Stimulated activated CD4-positive, alpha-beta T cell treated with anti-CD3 and anti-CD28 coated beads, Interleukin-4, amount 100 ng/mL, for 1 hour (primary cell): ENCODE data around the gene TSC1.

ENCODE experiments used
- DNase-seq: peaks from one replicate; pipeline ENCODE4 v3.0.0-alpha.2; 2020

The TSC1 gene

DNA sequence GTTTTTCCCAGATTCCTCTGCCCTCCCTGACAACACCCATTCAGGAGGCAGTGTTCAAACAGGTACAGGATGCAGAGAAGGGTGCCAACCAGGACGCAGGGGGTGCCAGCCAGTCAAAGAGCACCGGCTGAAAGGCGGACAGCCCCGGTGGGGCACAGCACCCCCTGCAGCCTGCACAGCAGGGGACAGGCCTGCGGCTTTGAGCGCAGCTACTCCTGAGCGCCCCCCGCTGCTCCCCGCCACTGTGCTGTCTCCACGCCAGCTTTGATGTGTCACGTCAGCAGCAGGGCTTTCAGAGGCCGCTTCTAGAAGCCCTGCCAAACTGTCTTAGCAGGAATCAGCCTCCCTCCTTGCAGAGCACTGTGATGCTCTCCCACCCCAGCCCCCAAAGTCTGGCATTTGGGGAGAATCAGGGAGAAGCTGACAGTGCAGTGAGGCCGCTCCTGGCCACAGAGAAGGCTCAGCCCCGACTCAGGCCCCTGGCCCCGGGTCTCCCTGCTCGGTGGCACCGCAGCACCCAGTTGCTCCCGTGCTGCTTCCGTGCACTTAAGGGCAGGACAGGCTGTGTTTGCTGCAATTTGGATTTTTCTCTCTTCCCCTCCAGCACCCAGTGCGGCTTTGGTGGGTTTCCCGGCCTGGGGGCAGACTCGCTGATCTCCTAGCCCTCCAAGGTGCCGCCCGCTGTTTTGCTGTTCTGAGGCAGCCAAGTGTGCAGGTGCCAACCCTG, 86.6 kb downstream of the TSC1 start:
- DNase-seq: no peak

DNA sequence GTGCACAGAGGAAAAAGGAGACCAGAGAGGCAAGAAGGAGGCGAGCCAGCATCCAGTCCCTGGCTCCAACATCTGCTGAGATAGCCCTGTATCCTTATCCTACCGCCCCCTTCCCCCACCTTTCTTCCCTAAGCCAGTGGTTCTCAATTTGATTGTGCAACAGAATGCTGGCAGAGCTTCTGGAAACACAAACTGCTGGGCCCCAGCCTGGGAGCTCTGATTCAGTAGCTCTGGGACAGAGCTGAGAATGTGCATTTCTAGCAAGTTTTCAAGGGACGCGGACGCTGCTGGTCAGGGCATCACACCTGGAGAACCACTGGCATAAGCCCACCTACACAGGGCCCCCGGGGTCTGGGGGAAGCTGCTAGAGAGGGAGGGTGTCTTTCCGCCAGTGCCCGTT, 87.4 kb downstream of the TSC1 start:
- no peak for DNase-seq

- DNase-seq: no peak
Observed at GRCh38 chr9:132855904-132856303, 88.5 kb downstream of the TSC1 start.

DNA sequence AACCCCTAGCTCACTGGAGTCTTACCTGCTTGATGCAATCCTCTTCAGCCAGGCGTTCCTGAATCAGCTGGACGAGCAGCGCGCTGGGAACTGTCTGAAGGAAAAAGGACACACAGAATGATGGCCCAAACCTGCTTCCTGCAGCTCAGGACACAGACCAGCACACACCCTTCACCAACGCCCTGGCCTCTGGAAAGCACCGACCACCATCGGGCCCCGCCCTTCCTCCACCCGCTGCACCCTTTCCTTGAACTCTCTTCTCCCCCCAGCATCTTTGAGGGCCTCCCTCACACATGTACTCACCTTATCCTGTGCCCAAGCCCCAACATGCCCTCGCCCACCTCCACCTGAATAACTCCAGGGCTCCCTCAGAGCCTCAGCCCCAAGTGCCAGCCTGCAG, 89.6 kb downstream of the TSC1 start:
- DNase-seq: no peak

GRCh38 chr9:132853482-132853881, 90.9 kb downstream of the TSC1 start:
- DNase-seq: no peak

DNA sequence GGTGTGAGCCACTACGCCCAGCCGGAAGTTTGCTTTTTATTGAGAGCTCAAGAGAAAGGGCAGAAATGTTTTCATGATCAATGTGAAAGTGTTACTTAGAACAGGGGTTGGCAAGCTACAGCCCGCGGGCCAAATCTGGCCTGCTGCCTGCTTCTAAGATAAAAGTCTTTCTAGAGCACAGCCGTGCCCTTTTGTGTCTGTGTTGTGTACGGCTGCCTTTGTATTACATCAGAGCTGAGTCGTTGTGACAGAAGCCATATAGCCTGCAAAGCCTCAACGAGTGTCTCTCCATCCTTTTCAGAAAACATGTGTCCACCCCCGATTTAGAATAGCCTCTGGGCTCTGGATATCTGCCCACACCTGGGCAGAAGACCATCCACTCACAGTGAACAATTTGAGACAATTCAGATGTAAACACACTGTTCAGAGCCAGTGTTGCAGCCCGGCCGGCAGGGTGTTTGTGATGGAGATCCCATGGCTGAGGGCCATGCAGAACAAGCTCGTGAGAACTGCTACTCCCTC, 95.2 kb downstream of the TSC1 start:
- peak; percentile 5 for DNase-seq

DNA sequence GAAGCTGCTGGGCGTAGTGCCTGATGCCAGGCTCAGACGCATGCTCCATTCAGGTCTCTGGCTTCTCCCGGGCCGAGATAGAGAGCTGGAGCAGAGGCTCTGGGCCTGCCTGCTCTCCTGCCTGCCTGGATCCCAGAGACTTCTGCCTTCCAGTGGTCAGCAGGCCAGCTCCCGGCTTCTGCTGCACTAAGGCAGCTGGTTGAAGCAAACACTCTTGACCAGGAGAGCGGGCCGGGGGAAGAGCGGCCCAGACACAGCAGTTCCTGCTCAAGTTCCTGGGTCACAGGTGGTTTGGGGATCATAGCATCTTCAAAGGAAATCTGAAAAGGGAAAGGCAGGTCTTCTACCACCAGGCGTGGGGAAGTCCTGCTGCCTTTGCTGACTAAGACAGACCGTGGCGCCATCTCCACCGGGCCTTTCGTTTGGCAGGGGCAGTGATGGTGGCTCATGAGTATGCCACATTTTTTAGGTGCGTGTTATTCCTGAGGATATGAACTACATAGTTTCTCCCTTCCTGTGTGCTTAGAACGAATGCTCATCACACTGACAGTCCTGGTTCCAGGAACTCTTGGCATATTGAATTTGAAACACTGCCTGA, 97.4 kb downstream of the TSC1 start:
- no peak for DNase-seq

DNA sequence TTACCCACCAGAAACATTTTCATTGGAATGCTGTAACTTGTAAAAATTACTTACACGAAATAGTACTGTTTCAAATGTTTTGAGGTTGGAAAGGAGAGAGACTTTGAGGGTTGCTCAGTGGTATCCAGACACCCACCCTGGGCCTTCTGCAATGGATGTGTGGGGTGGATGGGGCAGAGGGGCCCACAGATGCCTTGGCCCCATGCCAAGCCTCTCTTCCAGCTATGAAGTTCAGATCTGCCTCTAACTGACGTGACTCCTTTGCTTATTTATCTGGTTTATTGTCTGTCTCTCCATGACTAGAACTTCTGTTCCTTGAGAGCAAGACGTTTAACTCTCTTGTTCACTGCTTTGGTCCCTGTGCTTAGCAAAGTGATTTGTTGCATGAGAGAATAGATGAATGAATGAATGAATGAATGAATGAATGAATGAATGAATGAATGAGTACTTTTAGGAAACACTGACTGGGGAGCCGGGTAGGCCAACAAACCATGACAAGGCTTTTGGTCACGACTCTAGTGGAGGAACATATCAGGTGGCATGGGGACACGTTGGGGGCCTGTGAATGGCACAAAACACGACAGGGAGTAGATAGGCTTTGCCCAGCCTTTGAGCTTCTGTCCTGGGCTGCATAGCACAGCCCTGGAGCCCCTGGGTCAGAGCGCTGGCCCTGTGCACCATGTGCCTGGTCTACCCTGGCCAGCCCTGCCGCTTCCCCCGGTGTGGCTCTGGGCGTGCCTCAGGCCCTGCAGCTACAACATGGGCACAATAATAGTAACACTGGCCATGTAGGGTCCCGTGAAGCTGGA, 98.1 kb downstream of the TSC1 start:
- DNase-seq: no peak

GRCh38 chr9:132842124-132843044, 102.0 kb downstream of the TSC1 start:
- DNase-seq: no peak
